Nephron progenitor cell (in vitro differentiated cells): ENCODE results near the gene DCAF11.

Experiments
- DNase-seq: peaks from one replicate; pipeline ENCODE4 v3.0.0; 2021
- H3K27ac Mint-ChIP-seq: 2 replicates; pipeline ENCODE4 v1.8.0; 2021; ENCODE audit warnings: mild to moderate bottlenecking, moderate library complexity, mixed read lengths
- H3K27me3 Mint-ChIP-seq: 2 replicates; pipeline ENCODE4 v1.8.0; 2021; ENCODE audit warnings: mild to moderate bottlenecking, low read depth, mixed read lengths; ENCODE audit not compliant: poor library complexity
- H3K36me3 Mint-ChIP-seq: 2 replicates; pipeline ENCODE4 v1.8.0; 2021; ENCODE audit warnings: low read depth, mixed read lengths
- H3K4me1 Mint-ChIP-seq: 2 replicates; pipeline ENCODE4 v1.8.0; 2021; ENCODE audit warnings: mixed read lengths
- H3K4me3 Mint-ChIP-seq: 2 replicates; pipeline ENCODE4 v1.8.0; 2021; ENCODE audit warnings: mild to moderate bottlenecking, moderate library complexity, mixed read lengths
- H3K9me3 Mint-ChIP-seq: 2 replicates; pipeline ENCODE4 v1.8.0; 2021; ENCODE audit warnings: mild to moderate bottlenecking, moderate library complexity, mixed read lengths
- CTCF ChIP-seq: fragments of 200-600 bp; sonication (generic); IDR thresholded peaks from 2 replicates; pipeline ENCODE4 v1.5.0; 2021; ENCODE audit warnings: antibody characterized with exemption

The DCAF11 gene

GRCh38 chr14:24081739-24082211 is 32.8 kb upstream of the DCAF11 start:
- Mint-ChIP-seq H3K9me3 (no peaks in the 10 kb centered on the region), H3K27me3 (peaks cover 67% of the 10 kb centered on the region), H3K4me1 (peaks cover 51% of the 10 kb centered on the region), H3K36me3 (no peaks in the 10 kb centered on the region), H3K27ac (no peak overlapping the region), H3K4me3 (peak overlapping the region; percentile 87)
- TF ChIP-seq CTCF = no peak
- DNase-seq = no peak

GRCh38 chr14:24082411-24083080 is 32.0 kb upstream of the DCAF11 start:
- no peak overlapping the region for H3K27ac Mint-ChIP-seq
- DNase-seq = no peak
- H3K27me3 Mint-ChIP-seq = peaks cover 62% of the 10 kb centered on the region
- H3K4me1 Mint-ChIP-seq = peaks cover 55% of the 10 kb centered on the region
- TF ChIP-seq CTCF = no peak
- H3K4me3 Mint-ChIP-seq = peak overlapping the region; percentile 87
- H3K36me3 Mint-ChIP-seq = no peaks in the 10 kb centered on the region
- H3K9me3 Mint-ChIP-seq = no peaks in the 10 kb centered on the region

DNA sequence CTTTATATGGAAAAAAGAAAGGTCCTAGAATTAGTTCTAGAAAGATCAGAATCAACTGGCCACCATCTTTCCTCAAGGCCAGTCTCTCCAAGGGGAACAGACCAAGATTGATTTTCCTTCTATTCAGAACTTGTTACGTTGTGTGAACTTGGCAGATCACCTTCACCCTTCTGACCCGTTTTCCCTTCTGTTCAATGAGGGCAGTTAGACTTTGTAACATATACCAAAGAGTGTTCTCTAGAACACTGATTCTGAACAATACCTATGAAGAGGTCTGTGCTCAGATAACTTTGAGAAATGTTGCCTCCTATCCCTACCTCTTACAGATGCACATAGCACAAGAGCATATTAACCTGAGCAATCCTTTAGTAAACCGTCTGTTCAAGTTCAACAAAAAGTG is 31.1 kb upstream of the DCAF11 start:
- H3K27me3 Mint-ChIP-seq = peaks cover 59% of the 10 kb centered on the region
- H3K4me3 Mint-ChIP-seq = no peak overlapping the region
- H3K27ac Mint-ChIP-seq = no peak overlapping the region
- H3K9me3 Mint-ChIP-seq = no peaks in the 10 kb centered on the region
- TF ChIP-seq CTCF = no peak
- peaks cover 51% of the 10 kb centered on the region for H3K4me1 Mint-ChIP-seq
- no peaks in the 10 kb centered on the region for H3K36me3 Mint-ChIP-seq
- DNase-seq = no peak

DNA sequence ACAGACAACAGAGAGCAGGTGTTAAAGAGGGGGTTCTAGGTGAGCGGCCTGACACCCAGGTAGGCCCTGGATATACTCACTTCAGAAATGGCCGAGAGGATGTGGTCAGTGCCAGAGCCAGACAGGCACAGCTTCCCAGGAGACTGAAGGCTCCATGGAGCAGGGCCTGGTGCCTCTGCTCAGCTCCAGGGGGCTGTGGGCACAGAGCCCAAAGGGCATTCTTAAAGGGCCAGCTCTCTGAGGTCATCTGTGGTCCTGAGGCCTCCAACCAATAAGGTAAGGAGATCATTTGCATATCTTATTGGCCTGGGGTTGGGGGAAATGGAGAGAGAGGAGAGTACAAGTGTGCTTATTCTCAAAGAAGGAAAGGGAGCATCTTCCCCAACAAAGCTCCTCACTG is 30.1 kb upstream of the DCAF11 start:
- Mint-ChIP-seq H3K4me1 (peaks cover 44% of the 10 kb centered on the region), H3K4me3 (no peak overlapping the region), H3K27me3 (peaks cover 54% of the 10 kb centered on the region), H3K9me3 (no peaks in the 10 kb centered on the region), H3K36me3 (no peaks in the 10 kb centered on the region), H3K27ac (no peak overlapping the region)
- DNase-seq = no peak
- no peak for TF ChIP-seq CTCF

GRCh38 chr14:24085215-24085614 is 29.4 kb upstream of the DCAF11 start:
- no peaks in the 10 kb centered on the region for H3K9me3 Mint-ChIP-seq
- peaks cover 46% of the 10 kb centered on the region for H3K27me3 Mint-ChIP-seq
- no peaks in the 10 kb centered on the region for H3K36me3 Mint-ChIP-seq
- no peak for TF ChIP-seq CTCF
- H3K4me1 Mint-ChIP-seq = peaks cover 42% of the 10 kb centered on the region
- no peak for DNase-seq
- H3K4me3 Mint-ChIP-seq = no peak overlapping the region
- H3K27ac Mint-ChIP-seq = peak overlapping the region; percentile 15
